ENCODE data around the gene SDK1.

Gene SDK1

GRCh38 chr7:4288791-4289394 is 987.8 kb downstream of the SDK1 start:
- no peaks in the 10 kb centered on the region for H3K79me1 ChIP-seq (replicated peaks; ENCODE audit: low read length, poor library complexity, severe bottlenecking)
- no peak overlapping the region for H4K91ac ChIP-seq (ENCODE audit: low read length)
- H3K4ac ChIP-seq (ENCODE audit: low read depth in 1 of 2, low read length in 2 of 2): no peak overlapping the region
- H3K18ac ChIP-seq (ENCODE audit: low read depth in 1 of 2, low read length in 2 of 2): no peak overlapping the region
- no peak overlapping the region for H2BK15ac ChIP-seq (ENCODE audit: low read depth, poor library complexity, severe bottlenecking)
- H2AFZ ChIP-seq (ENCODE audit: low read depth, low read length): no peak overlapping the region
- H3K23ac ChIP-seq (ENCODE audit: low read length in 2 of 2): no peak overlapping the region
- no peak overlapping the region for H2BK5ac ChIP-seq (ENCODE audit: low read depth, low read length, poor library complexity, severe bottlenecking)
- DNase-seq: no peak
- H3K4me2 ChIP-seq (ENCODE audit: low read length, poor library complexity, severe bottlenecking): no peak overlapping the region
- no peaks in the 10 kb centered on the region for H3K36me3 ChIP-seq (ENCODE audit: control insufficient read depth in 1 of 2, insufficient read depth in 2 of 2, low read depth in 1 of 2, low read length in 2 of 2)
- no peak overlapping the region for H2BK120ac ChIP-seq (ENCODE audit: low read depth, low read length)
- H3K14ac ChIP-seq (ENCODE audit: low read length in 2 of 2): no peak overlapping the region
- no peak overlapping the region for H2BK12ac ChIP-seq (ENCODE audit: low read length in 2 of 2)
- H3K27ac ChIP-seq (ENCODE audit: low read length, poor library complexity, severe bottlenecking): no peak overlapping the region
- H2AK5ac ChIP-seq (ENCODE audit: low read length, severe bottlenecking): no peak overlapping the region
- no peak overlapping the region for H3K9ac ChIP-seq (ENCODE audit: low read length)
- WGBS: no CpG with 5 or more reads among the region's 1 CpG
- H3K4me1 ChIP-seq (ENCODE audit: control insufficient read depth, insufficient read depth, low read depth, low read length): no peaks in the 10 kb centered on the region
- H3K9me3 ChIP-seq (ENCODE audit: control insufficient read depth, low read length): peaks cover 29% of the 10 kb centered on the region
- H4K8ac ChIP-seq (ENCODE audit: low read length): no peak overlapping the region
- no peaks in the 10 kb centered on the region for H3K27me3 ChIP-seq (ENCODE audit: control insufficient read depth in 1 of 2, insufficient read depth in 1 of 2, low read length in 2 of 2)
- no peak overlapping the region for H3K4me3 ChIP-seq (ENCODE audit: insufficient read depth in 1 of 2, low read depth in 1 of 2, low read length in 2 of 2)

- no peak overlapping the region for H2BK120ac ChIP-seq (ENCODE audit: low read depth, low read length)
- no peak overlapping the region for H2AFZ ChIP-seq (ENCODE audit: low read depth, low read length)
- H2BK5ac ChIP-seq (ENCODE audit: low read depth, low read length, poor library complexity, severe bottlenecking): no peak overlapping the region
- H3K27me3 ChIP-seq (ENCODE audit: control insufficient read depth in 1 of 2, insufficient read depth in 1 of 2, low read length in 2 of 2): no peaks in the 10 kb centered on the region
- no peaks in the 10 kb centered on the region for H3K36me3 ChIP-seq (ENCODE audit: control insufficient read depth in 1 of 2, insufficient read depth in 2 of 2, low read depth in 1 of 2, low read length in 2 of 2)
- no peak overlapping the region for H3K9ac ChIP-seq (ENCODE audit: low read length)
- H3K4me2 ChIP-seq (ENCODE audit: low read length, poor library complexity, severe bottlenecking): no peak overlapping the region
- H2BK15ac ChIP-seq (ENCODE audit: low read depth, poor library complexity, severe bottlenecking): no peak overlapping the region
- H3K9me3 ChIP-seq (ENCODE audit: control insufficient read depth, low read length): peaks cover 31% of the 10 kb centered on the region
- H3K18ac ChIP-seq (ENCODE audit: low read depth in 1 of 2, low read length in 2 of 2): no peak overlapping the region
- H4K91ac ChIP-seq (ENCODE audit: low read length): no peak overlapping the region
- DNase-seq: no peak
- no peak overlapping the region for H2BK12ac ChIP-seq (ENCODE audit: low read length in 2 of 2)
- no peak overlapping the region for H3K4ac ChIP-seq (ENCODE audit: low read depth in 1 of 2, low read length in 2 of 2)
- H3K4me3 ChIP-seq (ENCODE audit: insufficient read depth in 1 of 2, low read depth in 1 of 2, low read length in 2 of 2): no peak overlapping the region
- 58% methylated on average over 13 of the region's 13 CpGs for WGBS
- H3K14ac ChIP-seq (ENCODE audit: low read length in 2 of 2): no peak overlapping the region
- no peak overlapping the region for H3K27ac ChIP-seq (ENCODE audit: low read length, poor library complexity, severe bottlenecking)
- no peak overlapping the region for H4K8ac ChIP-seq (ENCODE audit: low read length)
- H3K23ac ChIP-seq (ENCODE audit: low read length in 2 of 2): no peak overlapping the region
- no peaks in the 10 kb centered on the region for H3K4me1 ChIP-seq (ENCODE audit: control insufficient read depth, insufficient read depth, low read depth, low read length)
- H2AK5ac ChIP-seq (ENCODE audit: low read length, severe bottlenecking): no peak overlapping the region
- no peaks in the 10 kb centered on the region for H3K79me1 ChIP-seq (replicated peaks; ENCODE audit: low read length, poor library complexity, severe bottlenecking)
Observed at GRCh38 chr7:4297165-4297917, 996.3 kb downstream of the SDK1 start.

GRCh38 chr7:4297918-4298219 is 996.8 kb downstream of the SDK1 start:
- Histone ChIP-seq H3K9me3 (ENCODE audit: control insufficient read depth, low read length) (peaks cover 27% of the 10 kb centered on the region), H3K18ac (ENCODE audit: low read depth in 1 of 2, low read length in 2 of 2) (no peak overlapping the region), H2BK120ac (ENCODE audit: low read depth, low read length) (no peak overlapping the region), H3K36me3 (ENCODE audit: control insufficient read depth in 1 of 2, insufficient read depth in 2 of 2, low read depth in 1 of 2, low read length in 2 of 2) (no peaks in the 10 kb centered on the region), H3K4ac (ENCODE audit: low read depth in 1 of 2, low read length in 2 of 2) (no peak overlapping the region), H3K27ac (ENCODE audit: low read length, poor library complexity, severe bottlenecking) (no peak overlapping the region), H4K91ac (ENCODE audit: low read length) (no peak overlapping the region), H2AFZ (ENCODE audit: low read depth, low read length) (no peak overlapping the region), H3K4me2 (ENCODE audit: low read length, poor library complexity, severe bottlenecking) (no peak overlapping the region), H2AK5ac (ENCODE audit: low read length, severe bottlenecking) (no peak overlapping the region), H3K27me3 (ENCODE audit: control insufficient read depth in 1 of 2, insufficient read depth in 1 of 2, low read length in 2 of 2) (no peaks in the 10 kb centered on the region), H2BK5ac (ENCODE audit: low read depth, low read length, poor library complexity, severe bottlenecking) (no peak overlapping the region), H3K23ac (ENCODE audit: low read length in 2 of 2) (no peak overlapping the region), H2BK15ac (ENCODE audit: low read depth, poor library complexity, severe bottlenecking) (no peak overlapping the region), H3K9ac (ENCODE audit: low read length) (no peak overlapping the region), H2BK12ac (ENCODE audit: low read length in 2 of 2) (no peak overlapping the region), H3K4me3 (ENCODE audit: insufficient read depth in 1 of 2, low read depth in 1 of 2, low read length in 2 of 2) (no peak overlapping the region), H4K8ac (ENCODE audit: low read length) (no peak overlapping the region), H3K79me1 (replicated peaks; ENCODE audit: low read length, poor library complexity, severe bottlenecking) (no peaks in the 10 kb centered on the region), H3K14ac (ENCODE audit: low read length in 2 of 2) (no peak overlapping the region), H3K4me1 (ENCODE audit: control insufficient read depth, insufficient read depth, low read depth, low read length) (no peaks in the 10 kb centered on the region)
- DNase-seq: no peak
- 67% methylated on average over 5 of the region's 5 CpGs for WGBS

- Histone ChIP-seq H3K23ac (ENCODE audit: low read length in 2 of 2) (no peak overlapping the region), H3K18ac (ENCODE audit: low read depth in 1 of 2, low read length in 2 of 2) (no peak overlapping the region), H3K4ac (ENCODE audit: low read depth in 1 of 2, low read length in 2 of 2) (no peak overlapping the region)
Observed at GRCh38 chr7:4299431-4299830, 998.4 kb downstream of the SDK1 start.

More at GRCh38 chr7:4299431-4299830, 998.4 kb downstream of the SDK1 start:
- no peak overlapping the region for H2BK12ac ChIP-seq (ENCODE audit: low read length in 2 of 2)
- H2BK5ac ChIP-seq (ENCODE audit: low read depth, low read length, poor library complexity, severe bottlenecking): no peak overlapping the region
- no peak overlapping the region for H2BK15ac ChIP-seq (ENCODE audit: low read depth, poor library complexity, severe bottlenecking)
- H3K36me3 ChIP-seq (ENCODE audit: control insufficient read depth in 1 of 2, insufficient read depth in 2 of 2, low read depth in 1 of 2, low read length in 2 of 2): no peaks in the 10 kb centered on the region
- H3K27me3 ChIP-seq (ENCODE audit: control insufficient read depth in 1 of 2, insufficient read depth in 1 of 2, low read length in 2 of 2): no peaks in the 10 kb centered on the region
- H3K4me1 ChIP-seq (ENCODE audit: control insufficient read depth, insufficient read depth, low read depth, low read length): no peaks in the 10 kb centered on the region
- no peak overlapping the region for H3K14ac ChIP-seq (ENCODE audit: low read length in 2 of 2)
- H3K79me1 ChIP-seq (replicated peaks; ENCODE audit: low read length, poor library complexity, severe bottlenecking): no peaks in the 10 kb centered on the region
- H2AK5ac ChIP-seq (ENCODE audit: low read length, severe bottlenecking): no peak overlapping the region
- no peak overlapping the region for H2BK120ac ChIP-seq (ENCODE audit: low read depth, low read length)
- no peak overlapping the region for H2AFZ ChIP-seq (ENCODE audit: low read depth, low read length)
- no peak overlapping the region for H4K8ac ChIP-seq (ENCODE audit: low read length)
- 71% methylated on average over 5 of the region's 5 CpGs for WGBS
- H3K4me2 ChIP-seq (ENCODE audit: low read length, poor library complexity, severe bottlenecking): no peak overlapping the region
- H3K27ac ChIP-seq (ENCODE audit: low read length, poor library complexity, severe bottlenecking): no peak overlapping the region
- H4K91ac ChIP-seq (ENCODE audit: low read length): no peak overlapping the region
- DNase-seq: no peak
- H3K9ac ChIP-seq (ENCODE audit: low read length): no peak overlapping the region
- no peak overlapping the region for H3K4me3 ChIP-seq (ENCODE audit: insufficient read depth in 1 of 2, low read depth in 1 of 2, low read length in 2 of 2)
- peaks cover 12% of the 10 kb centered on the region for H3K9me3 ChIP-seq (ENCODE audit: control insufficient read depth, low read length)

Measured in mesenchymal stem cell (in vitro differentiated cells and primary cell).